Measurements from ENCODE around the gene SNF8. TPM values are rescaled to one million over a fixed set of nuclear protein-coding genes. Genes with fewer than 3 reads are reported as not detected.

Gene SNF8
- polyA plus RNA-seq, 4 donors: 88.9 to 109 (median 106) TPM

DNA sequence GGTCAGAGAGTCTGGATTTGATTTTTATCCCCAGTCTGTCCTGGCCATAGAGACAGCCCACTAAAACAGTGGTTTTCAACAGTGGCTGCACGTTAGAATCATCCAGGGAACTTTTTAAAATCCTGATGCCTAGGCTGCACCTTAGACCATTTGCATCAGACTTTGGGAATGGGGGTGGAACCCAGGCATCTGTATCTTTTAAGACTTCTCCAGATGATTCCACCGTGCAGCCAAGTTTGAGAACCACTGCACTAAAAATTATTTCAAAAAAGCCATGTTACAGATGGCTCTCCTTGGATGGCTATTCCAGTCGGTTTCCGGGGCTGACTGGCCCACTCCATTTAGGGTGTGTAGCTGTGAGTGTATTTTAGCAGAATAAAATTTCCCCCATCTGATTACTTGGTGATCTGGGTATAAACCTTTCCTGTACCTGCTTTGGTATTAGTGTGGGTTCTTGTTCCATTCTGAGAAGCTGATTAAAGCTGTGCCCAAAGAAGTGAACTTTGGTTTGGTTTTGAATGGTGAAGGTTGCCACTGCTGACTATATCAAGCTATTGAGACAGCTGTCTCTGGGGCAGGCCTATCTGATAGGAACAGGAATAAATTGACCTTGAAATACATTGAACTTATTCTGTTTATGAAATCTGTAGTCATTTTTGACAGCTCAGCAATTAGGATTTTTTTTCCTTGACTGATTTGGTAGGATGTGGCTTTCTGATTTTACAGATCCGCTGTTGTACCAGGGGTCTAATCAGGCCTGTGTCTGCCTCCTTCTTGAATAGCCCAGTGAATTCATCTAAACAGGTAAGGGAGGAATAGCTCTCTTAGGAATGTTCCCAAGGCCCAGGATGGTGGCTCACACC, 50.8 kb downstream of the SNF8 start:
- DNase-seq (ENCODE audit: low read depth in 4 of 4, low spot score in 2 of 4): no peak

DNA sequence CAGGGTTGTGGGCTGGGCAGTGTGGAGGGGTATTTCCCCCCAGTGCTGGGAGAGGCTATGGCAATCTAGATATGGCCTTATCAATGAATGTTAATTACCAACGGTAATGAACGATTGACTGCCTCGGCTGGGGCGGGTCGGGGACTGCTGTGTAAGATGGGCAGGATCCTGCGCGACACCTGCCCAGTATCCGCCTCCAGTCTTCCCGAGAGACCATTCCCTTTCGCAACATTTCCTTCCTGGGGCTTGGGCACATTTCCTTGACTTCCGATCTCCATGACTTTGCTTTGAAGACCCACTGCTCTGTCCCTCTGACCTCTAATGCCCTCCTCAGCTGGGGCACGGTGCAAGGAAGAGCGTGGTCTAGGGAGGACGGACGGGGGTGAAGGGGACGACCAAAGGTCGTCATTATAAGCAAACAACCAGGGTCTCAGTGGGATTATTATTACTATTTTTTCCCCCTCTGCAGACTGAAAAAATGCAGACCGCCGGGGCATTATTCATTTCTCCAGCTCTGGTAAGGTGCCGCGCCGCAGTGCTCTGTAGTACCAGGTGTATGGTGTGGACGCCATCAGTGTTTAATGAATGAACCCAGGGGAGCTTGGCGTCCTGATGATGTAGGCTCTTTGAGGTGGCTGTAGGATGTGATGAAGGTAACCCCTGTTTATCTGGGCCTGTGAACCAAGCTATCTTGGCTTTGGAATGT, 51.5 kb downstream of the SNF8 start:
- no peak for DNase-seq (ENCODE audit: low read depth in 4 of 4, low spot score in 2 of 4)

DNA sequence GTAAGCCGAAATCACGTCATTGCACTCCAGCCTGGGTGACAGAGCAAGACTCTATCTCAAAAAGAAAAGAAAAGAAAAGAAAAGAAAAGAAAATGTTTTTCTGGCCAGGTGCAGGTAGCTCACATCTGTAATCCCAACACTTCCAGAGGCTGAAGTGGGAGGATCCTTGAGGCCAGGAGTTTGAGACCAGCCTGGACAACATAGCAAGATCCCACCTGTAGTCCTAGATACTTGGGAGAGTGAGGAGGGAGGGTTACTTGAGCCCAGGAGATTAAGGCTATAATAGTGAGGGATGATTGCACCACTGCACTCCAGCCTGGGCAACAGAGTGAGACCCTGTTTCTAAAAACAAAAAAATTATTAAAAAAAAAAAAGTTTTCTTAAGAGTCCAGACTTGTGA, 54.6 kb downstream of the SNF8 start:
- no peak for DNase-seq (ENCODE audit: low read depth in 4 of 4, low spot score in 2 of 4)

DNA sequence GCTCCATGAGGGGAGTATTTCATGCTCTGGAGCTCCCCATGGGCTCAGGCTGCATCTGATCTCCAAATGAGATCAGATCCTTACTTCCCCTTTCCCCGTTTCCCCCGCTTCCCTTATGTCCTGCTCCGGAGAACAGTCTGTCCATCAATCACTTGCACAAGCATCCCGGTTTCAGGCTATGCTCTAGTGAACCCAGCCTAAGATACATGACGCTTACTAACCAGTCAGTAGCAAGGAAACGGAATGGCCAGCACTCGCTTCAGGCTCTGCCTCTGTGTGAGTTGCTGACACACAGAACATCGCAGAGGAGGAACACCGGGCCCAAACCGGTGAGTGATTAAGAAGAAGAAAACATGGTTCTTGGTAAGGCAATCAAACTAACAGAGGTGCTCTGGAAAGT, 61.5 kb downstream of the SNF8 start:
- no peak for DNase-seq (ENCODE audit: low read depth in 4 of 4, low spot score in 2 of 4)

- DNase-seq (ENCODE audit: low read depth in 4 of 4, low spot score in 2 of 4): no peak
These were observed 62.4 kb downstream of the SNF8 start for GRCh38 chr17:48882272-48882671.

Other genes starting within 250 kb of the SNF8 start
- not detected for gene PRAC1, start 222.3 kb downstream of the SNF8 start, polyA plus RNA-seq (ENCODE audit: insufficient read length in 4 of 4)
- not detected for gene PRAC2, start 221.7 kb downstream of the SNF8 start, polyA plus RNA-seq (ENCODE audit: insufficient read length in 4 of 4)
- not detected for gene HOXB13, start 216.1 kb downstream of the SNF8 start, polyA plus RNA-seq (ENCODE audit: insufficient read length in 4 of 4)
- under 1 TPM; 0.35 to 0.60 (median 0.47) TPM for gene TTLL6, start 127.6 kb downstream of the SNF8 start, polyA plus RNA-seq (ENCODE audit: insufficient read length in 4 of 4)
- 10 to 100 TPM; 61.7 to 94.5 (median 82.6) TPM for gene CALCOCO2, start 113.8 kb downstream of the SNF8 start, polyA plus RNA-seq (ENCODE audit: insufficient read length in 4 of 4)
- 100 to 1,000 TPM; 142 to 168 (median 153) TPM for gene ATP5MC1, start 52.1 kb downstream of the SNF8 start, polyA plus RNA-seq (ENCODE audit: insufficient read length in 4 of 4)
- 100 to 1,000 TPM in 1 of 4 donors, 10 to 100 TPM in 3; 90.3 to 111 (median 96.7) TPM for gene UBE2Z, start 36.4 kb downstream of the SNF8 start, polyA plus RNA-seq (ENCODE audit: insufficient read length in 4 of 4)
- not detected for gene GIP, start 23.8 kb upstream of the SNF8 start, polyA plus RNA-seq (ENCODE audit: insufficient read length in 4 of 4)
- 10 to 100 TPM; 12.1 to 28.2 (median 20.7) TPM for gene IGF2BP1, start 52.5 kb upstream of the SNF8 start, polyA plus RNA-seq (ENCODE audit: insufficient read length in 4 of 4)
- gene B4GALNT2, start 187.9 kb upstream of the SNF8 start, polyA plus RNA-seq (ENCODE audit: insufficient read length in 4 of 4): 1 to 10 TPM in 2 of 4 donors, under 1 TPM in 2; 0.48 to 2.0 (median 1.1) TPM

All from left renal cortex interstitium (tissue), 4 donors.